ENCODE results near the gene CAMTA1. TPM values are rescaled to one million over a fixed set of nuclear protein-coding genes. Genes with fewer than 3 reads are reported as not detected.
A peak's percentile ranks its signal among the peaks of the same experiment; 100 is the strongest.

CAMTA1 gene
- total and polyA plus RNA-seq, 9 of the 15 experiments (the other 6 are each of a cell fraction or from before 2014, with no cell fraction given) = 43.9 to 161 (median 65.9) TPM

DNA sequence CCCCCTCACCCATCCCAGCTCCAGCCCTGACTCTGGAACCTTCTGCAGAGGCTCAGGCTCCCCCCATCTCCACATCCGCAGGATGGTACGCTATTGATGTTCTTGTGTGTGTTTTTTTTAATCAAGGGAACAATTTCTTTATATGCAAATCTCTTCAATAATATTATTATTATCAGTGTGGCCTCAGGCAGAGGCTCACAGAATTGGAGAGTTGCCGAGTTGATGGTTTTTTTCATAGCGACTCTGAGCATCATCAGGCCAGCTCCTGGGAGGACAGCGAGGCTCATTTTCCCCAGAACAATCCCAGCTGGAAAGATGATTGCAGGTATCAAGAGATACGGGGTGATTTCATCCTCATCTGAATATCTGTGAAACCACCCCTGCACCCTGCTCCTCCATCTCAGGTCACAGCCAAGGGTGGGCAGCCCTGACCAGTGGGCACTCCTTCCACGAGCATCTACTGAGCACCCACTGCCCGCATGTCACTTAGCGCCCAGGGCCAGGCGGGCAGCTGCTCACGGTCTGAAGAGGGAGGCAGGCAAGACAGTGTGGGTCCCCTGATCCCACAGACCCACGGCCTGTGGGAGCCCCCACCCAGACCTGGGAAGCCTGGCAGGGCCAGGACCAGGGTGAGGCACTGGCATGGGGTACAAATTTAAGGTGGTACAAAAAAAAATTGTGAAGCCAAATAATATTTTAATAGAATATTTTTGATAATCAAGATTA is 740.2 kb downstream of the CAMTA1 start (continued):
- no peak for TF ChIP-seq ZNF124 (CRISPR knock-in tag; IDR thresholded peaks at IDR 0.05)
- no peak for TF ChIP-seq RBM25 (IDR thresholded peaks at IDR 0.05; ENCODE audit: low read depth, low read length, severe bottlenecking)

GRCh38 chr1:7526196-7526866 is 741.1 kb downstream of the CAMTA1 start:
- Histone ChIP-seq H3K4me3 (no peak overlapping the region), H3K9me3 (replicated peaks; ENCODE audit: control insufficient read depth, insufficient read depth, low read depth, low read length) (no peaks in the 10 kb centered on the region), H4K20me1 (replicated peaks; ENCODE audit: control insufficient read depth, insufficient read depth, low read length) (peaks cover 3% of the 10 kb centered on the region; the same call in 1 of the 2 replicates), H2AFZ (ENCODE audit: low read depth, low read length) (no peak overlapping the region), H3K27me3 (ENCODE audit: control insufficient read depth in 2 of 2, insufficient read depth in 2 of 2, low read length in 2 of 2) (peaks cover 2 to 39% of the 10 kb centered on the region in 2 experiments), H3K4me1 (replicated peaks in 1 of 2; ENCODE audit: control insufficient read depth in 2 of 2, insufficient read depth in 2 of 2, low read length in 2 of 2) (no peaks in the 10 kb centered on the region), H3K79me2 (ENCODE audit: control insufficient read depth, insufficient read depth, low read length) (no peaks in the 10 kb centered on the region), H3K4me2 (ENCODE audit: insufficient read depth, low read length) (no peak overlapping the region), H3K36me3 (ENCODE audit: control insufficient read depth, insufficient read depth, low read length) (no peaks in the 10 kb centered on the region), H3K27ac (ENCODE audit: extremely low read depth, low read depth, low read length) (no peak overlapping the region), H3K9me1 (ENCODE audit: control insufficient read depth, insufficient read depth, low read length) (no peaks in the 10 kb centered on the region), H3K9ac (ENCODE audit: insufficient read depth in 1 of 2, low read depth in 2 of 2, low read length in 2 of 2) (no peak overlapping the region; a peak in 1 of 4 replicates)
- FAIRE-seq (no peak), DNase-seq (ENCODE audit: extremely low read depth in 1 of 4, low spot score in 3 of 4) (no peak), ATAC-seq (0 out of 3 replicates have a peak, but pooled peaks have one; percentile 25)
- ChIA-PET CTCF (ENCODE audit: low intra/inter-chr PET ratio) (no interaction called here), POLR2A (interaction anchor here (0.6 kb wide), 1 partner anchor 204 kb away, joined by 3 read pairs; no protein-coding TSS in a partner anchor)
- intact Hi-C loops (cut with micrococcal nuclease) = no loop called here
- in situ Hi-C loops (cut with MboI) = no loop called here
- BruUV-seq (replicated peaks) = no TSS peak
- 2% methylated on average over 9 of the region's 10 CpGs for WGBS (ENCODE audit: insufficient coverage, low coverage, missing lambda C conversion rate)
- TF ChIP-seq REST (IDR thresholded peaks at IDR 0.05; ENCODE audit: borderline replicate concordance) (no peak), REST (CRISPR knock-in tag; IDR thresholded peaks at IDR 0.05; ENCODE audit: low read depth) (no peak), ZNF609 (CRISPR knock-in tag; IDR thresholded peaks at IDR 0.05; ENCODE audit: borderline replicate concordance) (no peak)
